Measurements from ENCODE around the gene ZNF813.

DNA sequence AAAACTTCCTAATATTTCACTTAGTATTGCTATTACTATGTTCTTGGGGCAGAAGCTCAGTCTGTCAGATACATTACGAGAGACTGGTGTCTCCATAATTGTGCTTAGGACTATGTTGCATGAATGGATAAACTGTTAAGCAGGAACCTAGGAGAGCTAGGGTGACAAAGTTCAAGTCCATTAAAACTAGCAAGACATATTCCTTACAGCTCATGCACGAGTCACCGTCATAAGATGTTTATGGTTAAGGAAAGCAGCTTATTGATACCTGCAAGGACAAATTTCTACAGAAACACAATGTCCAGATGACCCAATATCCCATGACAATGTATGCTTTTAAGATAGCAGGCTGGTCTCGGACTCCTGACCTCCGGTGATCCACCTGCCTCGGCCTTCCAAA, 5.7 kb upstream of the ZNF813 start:
- TF ChIP-seq, protein P1, sequence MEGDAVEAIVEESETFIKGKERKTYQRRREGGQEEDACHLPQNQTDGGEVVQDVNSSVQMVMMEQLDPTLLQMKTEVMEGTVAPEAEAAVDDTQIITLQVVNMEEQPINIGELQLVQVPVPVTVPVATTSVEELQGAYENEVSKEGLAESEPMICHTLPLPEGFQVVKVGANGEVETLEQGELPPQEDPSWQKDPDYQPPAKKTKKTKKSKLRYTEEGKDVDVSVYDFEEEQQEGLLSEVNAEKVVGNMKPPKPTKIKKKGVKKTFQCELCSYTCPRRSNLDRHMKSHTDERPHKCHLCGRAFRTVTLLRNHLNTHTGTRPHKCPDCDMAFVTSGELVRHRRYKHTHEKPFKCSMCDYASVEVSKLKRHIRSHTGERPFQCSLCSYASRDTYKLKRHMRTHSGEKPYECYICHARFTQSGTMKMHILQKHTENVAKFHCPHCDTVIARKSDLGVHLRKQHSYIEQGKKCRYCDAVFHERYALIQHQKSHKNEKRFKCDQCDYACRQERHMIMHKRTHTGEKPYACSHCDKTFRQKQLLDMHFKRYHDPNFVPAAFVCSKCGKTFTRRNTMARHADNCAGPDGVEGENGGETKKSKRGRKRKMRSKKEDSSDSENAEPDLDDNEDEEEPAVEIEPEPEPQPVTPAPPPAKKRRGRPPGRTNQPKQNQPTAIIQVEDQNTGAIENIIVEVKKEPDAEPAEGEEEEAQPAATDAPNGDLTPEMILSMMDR (IDR thresholded peaks at IDR 0.05; ENCODE audit: low read depth, low read length): no peak
- no peak for TF ChIP-seq EZH2phosphoT487 (IDR thresholded peaks at IDR 0.05; ENCODE audit: low read depth)
